Neural progenitor cell (in vitro differentiated cells): Measurements from ENCODE around the gene AHSP.
A peak's percentile ranks its signal among the peaks of the same experiment; 100 is the strongest.

ENCODE experiments used
- EZH2 ChIP-seq: fragments of 200-600 bp; sonication (generic); IDR thresholded peaks from 2 replicates; pipeline ENCODE4 v1.6.1; 2017; ENCODE audit warnings: antibody characterized with exemption, mild to moderate bottlenecking, moderate library complexity
- EZH2phosphoT487 ChIP-seq: fragments of 200-600 bp; sonication (generic); IDR thresholded peaks from 2 replicates; pipeline ENCODE4 v1.6.1; 2017; ENCODE audit warnings: antibody characterized with exemption
- TF ChIP-seq, protein P1 (sequence below): fragments of 200-600 bp; sonication (generic); IDR thresholded peaks from 2 replicates; pipeline ENCODE4 v1.5.1; 2017; ENCODE audit warnings: antibody characterized with exemption, mild to moderate bottlenecking

DNA sequence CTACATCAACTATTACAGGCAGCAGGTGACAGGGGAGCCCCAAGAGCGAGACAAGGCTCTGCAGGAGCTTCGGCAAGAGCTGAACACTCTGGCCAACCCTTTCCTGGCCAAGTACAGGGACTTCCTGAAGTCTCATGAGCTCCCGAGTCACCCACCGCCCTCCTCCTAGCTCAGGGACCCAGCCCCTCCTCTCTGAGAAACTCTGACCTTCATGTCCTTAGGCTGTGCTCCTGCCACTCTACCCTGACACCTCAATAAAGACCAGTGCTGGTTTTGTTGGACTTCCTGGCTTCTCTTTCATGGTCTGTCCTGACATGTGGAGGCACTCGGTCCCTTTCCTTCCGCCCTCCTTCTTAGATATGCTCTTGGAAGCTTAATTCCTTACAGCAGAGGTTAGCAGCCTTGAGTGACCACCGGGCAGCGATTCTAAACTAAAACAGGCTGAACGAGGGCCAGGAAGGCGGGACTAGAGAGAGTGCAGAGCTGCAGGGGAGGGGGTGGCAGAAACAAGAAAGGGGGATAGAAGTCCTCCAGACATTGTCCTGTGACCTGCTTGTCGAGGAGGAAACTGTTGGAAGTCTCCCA is 915 bp downstream of the AHSP start:
- TF ChIP-seq, protein P1, sequence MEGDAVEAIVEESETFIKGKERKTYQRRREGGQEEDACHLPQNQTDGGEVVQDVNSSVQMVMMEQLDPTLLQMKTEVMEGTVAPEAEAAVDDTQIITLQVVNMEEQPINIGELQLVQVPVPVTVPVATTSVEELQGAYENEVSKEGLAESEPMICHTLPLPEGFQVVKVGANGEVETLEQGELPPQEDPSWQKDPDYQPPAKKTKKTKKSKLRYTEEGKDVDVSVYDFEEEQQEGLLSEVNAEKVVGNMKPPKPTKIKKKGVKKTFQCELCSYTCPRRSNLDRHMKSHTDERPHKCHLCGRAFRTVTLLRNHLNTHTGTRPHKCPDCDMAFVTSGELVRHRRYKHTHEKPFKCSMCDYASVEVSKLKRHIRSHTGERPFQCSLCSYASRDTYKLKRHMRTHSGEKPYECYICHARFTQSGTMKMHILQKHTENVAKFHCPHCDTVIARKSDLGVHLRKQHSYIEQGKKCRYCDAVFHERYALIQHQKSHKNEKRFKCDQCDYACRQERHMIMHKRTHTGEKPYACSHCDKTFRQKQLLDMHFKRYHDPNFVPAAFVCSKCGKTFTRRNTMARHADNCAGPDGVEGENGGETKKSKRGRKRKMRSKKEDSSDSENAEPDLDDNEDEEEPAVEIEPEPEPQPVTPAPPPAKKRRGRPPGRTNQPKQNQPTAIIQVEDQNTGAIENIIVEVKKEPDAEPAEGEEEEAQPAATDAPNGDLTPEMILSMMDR: no peak
- TF ChIP-seq EZH2 (peak; percentile 13), EZH2phosphoT487 (no peak)
